Measurements from ENCODE around the gene IRX6. TPM values are rescaled to one million over a fixed set of nuclear protein-coding genes. Genes with fewer than 3 reads are reported as not detected.

IRX6 gene
- total RNA-seq, 1 donor from 2014 or later: not detected

DNA sequence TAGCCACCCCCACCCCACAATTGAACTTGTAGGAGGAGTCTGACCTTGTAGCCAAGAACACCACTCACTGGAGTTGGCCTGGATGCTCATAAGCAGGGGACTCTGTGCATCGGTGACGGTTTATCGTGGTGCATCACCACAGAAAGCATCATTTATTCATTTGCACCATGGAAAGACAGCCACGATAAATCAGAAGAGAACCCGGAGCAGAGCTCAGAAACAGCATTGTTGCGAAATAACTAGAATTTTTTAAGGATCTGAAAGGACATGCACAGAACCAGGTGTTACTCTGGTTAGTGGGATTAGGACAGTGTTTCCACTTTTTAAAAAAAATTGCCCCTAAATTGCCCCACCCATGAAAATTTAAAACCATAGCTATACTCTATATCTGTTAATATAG lies 44.4 kb upstream of the IRX6 start:
- FAIRE-seq (no peak), DNase-seq (ENCODE audit: low read depth) (no peak)
- Histone ChIP-seq H3K4me3 (ENCODE audit: low read depth, low read length) (no peak overlapping the region), H3K36me3 (ENCODE audit: control insufficient read depth, insufficient read depth, low read length) (no peaks in the 10 kb centered on the region), H3K27me3 (ENCODE audit: control insufficient read depth, insufficient read depth, low read length) (peaks cover 1% of the 10 kb centered on the region)
- TF ChIP-seq, protein P1, sequence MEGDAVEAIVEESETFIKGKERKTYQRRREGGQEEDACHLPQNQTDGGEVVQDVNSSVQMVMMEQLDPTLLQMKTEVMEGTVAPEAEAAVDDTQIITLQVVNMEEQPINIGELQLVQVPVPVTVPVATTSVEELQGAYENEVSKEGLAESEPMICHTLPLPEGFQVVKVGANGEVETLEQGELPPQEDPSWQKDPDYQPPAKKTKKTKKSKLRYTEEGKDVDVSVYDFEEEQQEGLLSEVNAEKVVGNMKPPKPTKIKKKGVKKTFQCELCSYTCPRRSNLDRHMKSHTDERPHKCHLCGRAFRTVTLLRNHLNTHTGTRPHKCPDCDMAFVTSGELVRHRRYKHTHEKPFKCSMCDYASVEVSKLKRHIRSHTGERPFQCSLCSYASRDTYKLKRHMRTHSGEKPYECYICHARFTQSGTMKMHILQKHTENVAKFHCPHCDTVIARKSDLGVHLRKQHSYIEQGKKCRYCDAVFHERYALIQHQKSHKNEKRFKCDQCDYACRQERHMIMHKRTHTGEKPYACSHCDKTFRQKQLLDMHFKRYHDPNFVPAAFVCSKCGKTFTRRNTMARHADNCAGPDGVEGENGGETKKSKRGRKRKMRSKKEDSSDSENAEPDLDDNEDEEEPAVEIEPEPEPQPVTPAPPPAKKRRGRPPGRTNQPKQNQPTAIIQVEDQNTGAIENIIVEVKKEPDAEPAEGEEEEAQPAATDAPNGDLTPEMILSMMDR (IDR thresholded peaks at IDR 0.05; ENCODE audit: insufficient read depth, low read length, severe bottlenecking): no peak

DNA sequence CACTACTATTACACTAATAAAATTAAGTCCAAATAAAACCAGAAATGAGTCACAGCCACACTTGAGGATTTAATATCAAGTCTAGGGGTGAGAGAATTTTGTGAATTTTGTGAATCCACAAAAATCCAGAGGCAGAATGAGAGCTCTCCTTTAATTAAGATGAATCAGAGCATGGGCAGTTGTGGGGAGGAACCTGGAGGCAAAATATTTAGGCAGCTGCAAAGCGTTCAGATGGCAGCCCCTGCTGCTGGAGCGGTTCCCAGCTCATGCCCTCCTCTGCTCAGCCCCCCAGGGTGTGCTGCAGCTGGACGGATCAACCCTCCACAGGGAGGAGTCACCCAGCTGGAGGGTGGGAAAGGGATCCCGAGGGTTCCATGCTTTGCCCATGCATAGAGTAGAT lies 43.4 kb upstream of the IRX6 start:
- FAIRE-seq: no peak
- peaks cover 3% of the 10 kb centered on the region for H3K27me3 ChIP-seq (ENCODE audit: control insufficient read depth, insufficient read depth, low read length)
- no peak for DNase-seq (ENCODE audit: low read depth)

DNA sequence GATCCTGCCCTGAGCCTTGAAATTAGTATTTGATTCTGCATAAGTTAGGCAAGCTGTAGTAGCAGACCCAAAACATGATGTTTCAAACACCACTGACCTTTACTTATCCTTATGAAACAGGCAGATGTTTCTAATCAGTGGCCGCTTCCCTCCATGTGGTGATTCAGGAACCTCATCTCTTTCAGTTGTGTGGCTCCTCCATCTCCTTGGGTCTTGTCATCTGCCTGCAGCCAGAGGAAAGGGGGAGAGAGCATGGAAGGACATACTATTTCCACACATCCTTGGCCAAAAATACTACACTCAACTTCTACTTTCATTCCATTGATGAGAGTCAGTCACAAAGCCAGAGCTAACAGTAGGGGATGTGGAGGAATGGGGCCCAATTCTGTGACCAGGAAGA lies 41.6 kb upstream of the IRX6 start:
- Histone ChIP-seq H3K27me3 (ENCODE audit: control insufficient read depth, insufficient read depth, low read length) (peaks cover 3% of the 10 kb centered on the region), H3K4me3 (ENCODE audit: low read depth, low read length) (no peak overlapping the region), H3K36me3 (ENCODE audit: control insufficient read depth, insufficient read depth, low read length) (no peaks in the 10 kb centered on the region)
- FAIRE-seq: no peak
- no peak for DNase-seq (ENCODE audit: low read depth)
- TF ChIP-seq, protein P1 (IDR thresholded peaks at IDR 0.05; ENCODE audit: insufficient read depth, low read length, severe bottlenecking): no peak

More for the DNA sequence above, 43.4 kb upstream of the IRX6 start:
- TF ChIP-seq, protein P1 (IDR thresholded peaks at IDR 0.05; ENCODE audit: insufficient read depth, low read length, severe bottlenecking): no peak
- H3K36me3 ChIP-seq (ENCODE audit: control insufficient read depth, insufficient read depth, low read length): no peaks in the 10 kb centered on the region
- H3K4me3 ChIP-seq (ENCODE audit: low read depth, low read length): no peak overlapping the region

DNA sequence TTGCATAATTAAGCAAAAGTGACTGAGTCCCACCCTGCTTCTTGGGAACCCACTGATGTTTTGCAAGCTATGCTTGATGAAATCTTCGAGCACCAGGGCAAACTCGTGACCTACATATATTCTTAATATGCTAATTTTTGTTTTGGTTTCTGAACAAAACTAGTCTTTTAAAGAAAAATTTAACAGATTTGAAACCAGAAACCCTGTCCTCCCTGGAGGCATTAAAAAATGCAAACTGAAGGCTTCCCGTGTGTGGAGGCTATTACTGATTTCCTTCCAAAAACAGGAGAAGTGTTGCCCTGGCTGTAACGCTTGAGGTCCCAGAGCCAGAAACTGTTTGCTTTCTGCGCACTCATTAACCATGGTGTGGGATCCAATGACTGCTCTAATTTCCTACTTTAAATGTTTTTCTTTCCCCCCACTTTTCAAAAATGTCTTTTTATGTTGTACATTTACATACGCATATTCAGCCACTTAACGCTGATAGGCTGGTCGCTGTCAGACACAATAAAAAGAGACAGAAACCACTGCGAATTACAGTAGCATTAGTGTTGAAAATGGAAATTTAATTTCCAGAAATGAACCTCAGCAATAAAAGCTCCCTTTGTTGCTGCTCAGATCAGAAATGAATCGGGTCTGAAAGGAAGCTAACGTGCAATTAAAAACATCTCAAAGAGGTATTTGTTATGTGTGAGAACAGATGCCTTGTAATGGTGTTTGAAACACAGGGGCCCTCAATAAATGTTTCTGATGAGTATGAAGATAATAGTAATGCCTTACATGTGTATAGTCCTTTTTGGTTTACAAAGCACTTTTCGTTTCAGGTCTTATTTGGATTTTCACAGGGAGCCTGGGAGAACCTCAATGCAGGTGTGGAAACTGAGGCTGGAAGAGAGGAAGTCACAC lies 39.9 kb upstream of the IRX6 start:
- FAIRE-seq: no peak
- no peak for DNase-seq (ENCODE audit: low read depth)
- TF ChIP-seq, protein P1 (IDR thresholded peaks at IDR 0.05; ENCODE audit: insufficient read depth, low read length, severe bottlenecking): no peak
- Histone ChIP-seq H3K4me3 (ENCODE audit: low read depth, low read length) (no peak overlapping the region), H3K27me3 (ENCODE audit: control insufficient read depth, insufficient read depth, low read length) (peaks cover 3% of the 10 kb centered on the region), H3K36me3 (ENCODE audit: control insufficient read depth, insufficient read depth, low read length) (no peaks in the 10 kb centered on the region)

DNA sequence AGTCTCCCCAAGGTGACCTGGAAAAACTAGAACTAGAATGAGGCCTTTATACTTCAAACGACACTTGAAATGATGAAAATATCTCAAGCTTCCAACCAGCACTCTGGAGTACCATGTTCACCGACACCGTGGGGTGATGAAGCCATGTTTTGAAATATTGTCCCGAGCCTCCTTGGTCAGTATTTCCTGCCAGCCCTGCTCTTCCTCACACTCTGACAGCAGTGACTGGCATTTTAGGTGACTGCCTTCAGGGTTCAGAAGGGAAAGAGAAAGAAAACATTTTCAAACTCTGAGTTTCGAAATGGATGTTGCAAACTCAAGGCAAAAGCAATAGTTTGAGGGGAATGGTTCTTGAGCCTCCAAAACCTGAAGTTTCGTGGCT lies 39.3 kb upstream of the IRX6 start:
- FAIRE-seq (no peak), DNase-seq (ENCODE audit: low read depth) (no peak)
- H3K27me3 ChIP-seq (ENCODE audit: control insufficient read depth, insufficient read depth, low read length): peaks cover 3% of the 10 kb centered on the region
- no peak overlapping the region for H3K4me3 ChIP-seq (ENCODE audit: low read depth, low read length)
- TF ChIP-seq, protein P1 (IDR thresholded peaks at IDR 0.05; ENCODE audit: insufficient read depth, low read length, severe bottlenecking): no peak
- H3K36me3 ChIP-seq (ENCODE audit: control insufficient read depth, insufficient read depth, low read length): no peaks in the 10 kb centered on the region

Data from bronchial epithelial cell (primary cell).